DND-41 (cell line): Measurements from ENCODE around the gene KATNIP.

Experiments used
- CTCF ChIP-seq: IDR thresholded peaks from 2 replicates; pipeline ENCODE4 v1.5.1; 2012; ENCODE audit warnings: borderline replicate concordance, low read length, moderate library complexity, mild to moderate bottlenecking; ENCODE audit not compliant: poor library complexity, severe bottlenecking; ENCODE audit errors: extremely low read depth
- EZH2 ChIP-seq: IDR thresholded peaks from 3 replicates; pipeline ENCODE4 v1.6.1; 2012; ENCODE audit warnings: borderline replicate concordance, low read depth, mild to moderate bottlenecking, moderate library complexity, low read length, inconsistent platforms; ENCODE audit not compliant: severe bottlenecking

- TF ChIP-seq EZH2 (no peak), CTCF (no peak)
Measured at GRCh38 chr16:27534256-27534655, 15.7 kb upstream of the KATNIP start.
